K562 (cell line): ENCODE data around the gene CCL4L2. TPM values are rescaled to one million over a fixed set of nuclear protein-coding genes. Genes with fewer than 3 reads are reported as not detected.
"Not testable (repeated sequence)": the region's sequence is repeated elsewhere in the genome, so short reads cannot be mapped to it uniquely, and the experiment has no call there.

Source experiments
- ATAC-seq: fragments of 200-7000 bp; cut with Tn5 transposase; 3 replicates; pipeline ENCODE4 v1.9.1; 2020; ENCODE audit warnings: moderate library complexity
- BruUV-seq: library from RNA; stranded (reverse); fragments of 400-500 nt; replicated peaks from 2 replicates; lab custom pipeline; 2021; lab: Mats Ljungman, UMichigan
- CTCF ChIA-PET: fragments of 300-600 bp; formaldehyde crosslinking; extraction: SDS; loops from one replicate; lab custom pipeline; 2021; ENCODE audit warnings: low intra/inter-chr PET ratio; lab: Yijun Ruan, JAX
- POLR2A ChIA-PET: fragments of 300-600, 350-650 bp; sonication (Branson Sonifier 250); formaldehyde crosslinking; extraction: SDS; loops from one replicate; lab custom pipeline; 2021; ENCODE audit warnings: antibody characterized with exemption, inconsistent platforms; lab: Yijun Ruan, JAX
- DNase-seq, 4 experiments: peaks; one replicate each; pipeline versions ENCODE4 v3.0.0 to v3.0.0-alpha.2; 2011 to 2018; ENCODE audit warnings: low spot score in 3 of 4, mixed read lengths in 3 of 4; ENCODE audit errors: extremely low read depth in 1 of 4
- FAIRE-seq: peaks from 2 replicates; lab custom pipeline; 2011; peaks lifted over from hg19 to GRCh38; lab: Jason Lieb, UNC
- H2AFZ ChIP-seq: 2 replicates; pipeline ENCODE4 v1.6.0; 2011; ENCODE audit warnings: low read depth, low read length, control low read depth, inconsistent platforms
- H3K27ac ChIP-seq: fragments of 200-600 bp; 3 replicates; pipeline ENCODE4 v1.8.0; 2011; ENCODE audit warnings: low read depth, mild to moderate bottlenecking, control low read depth, inconsistent platforms, low read length, moderate library complexity, mixed read lengths; ENCODE audit errors: extremely low read depth
- H3K27me3 ChIP-seq, 2 experiments: fragments of 300-600 bp in 1 of 2; 2 replicates in 1 of 2; 3 replicates in 1 of 2; pipeline versions ENCODE4 v1.6.0 to v1.8.0; 2011; ENCODE audit warnings: inconsistent platforms in 2 of 2, low read length in 2 of 2, mild to moderate bottlenecking in 1 of 2, mixed read lengths in 1 of 2, moderate library complexity in 1 of 2; ENCODE audit not compliant: control insufficient read depth in 2 of 2, insufficient read depth in 2 of 2
- H3K36me3 ChIP-seq: fragments of 300-600 bp; 3 replicates; pipeline ENCODE4 v1.8.0; 2011; ENCODE audit warnings: mild to moderate bottlenecking, low read length, inconsistent platforms; ENCODE audit not compliant: control insufficient read depth, insufficient read depth
- H3K4me1 ChIP-seq, 2 experiments: fragments of 200-600 bp in 1 of 2; replicated peaks in 1 of 2; 2 replicates in 1 of 2; 3 replicates in 1 of 2; pipeline versions ENCODE4 v1.5.1 to v1.8.0; 2011; ENCODE audit warnings: inconsistent platforms in 2 of 2, low read length in 2 of 2, mild to moderate bottlenecking in 1 of 2, mixed read lengths in 1 of 2, moderate library complexity in 1 of 2; ENCODE audit not compliant: control insufficient read depth in 2 of 2, insufficient read depth in 2 of 2
- H3K4me2 ChIP-seq: 2 replicates; pipeline ENCODE4 v1.6.1; 2011; ENCODE audit warnings: low read length, control low read depth, inconsistent platforms, mixed read lengths; ENCODE audit not compliant: insufficient read depth
- H3K4me3 ChIP-seq: fragments of 200-600 bp; sonication (generic), shearing (Covaris generic); 2 replicates; pipeline ENCODE4 v1.5.1; 2016; ENCODE audit warnings: control low read depth, inconsistent platforms
- H3K79me2 ChIP-seq: fragments of 200-600 bp; 3 replicates; pipeline ENCODE4 v1.8.0; 2011; ENCODE audit warnings: low read length, inconsistent platforms; ENCODE audit not compliant: control insufficient read depth, insufficient read depth
- H3K9ac ChIP-seq, 2 experiments: 2 replicates each; pipeline versions ENCODE4 v1.6.0 to v1.6.1; 2011; ENCODE audit warnings: low read depth in 2 of 2, low read length in 2 of 2, control low read depth in 1 of 2, inconsistent platforms in 1 of 2, mild to moderate bottlenecking in 1 of 2, mixed read lengths in 1 of 2; ENCODE audit not compliant: insufficient read depth in 1 of 2
- H3K9me1 ChIP-seq: one replicate; pipeline ENCODE4 v1.6.0; 2011; ENCODE audit warnings: inconsistent platforms, mild to moderate bottlenecking, low read length, moderate library complexity; ENCODE audit not compliant: control insufficient read depth, insufficient read depth
- H3K9me3 ChIP-seq: replicated peaks from 2 replicates; pipeline ENCODE4 v1.5.1; 2011; ENCODE audit warnings: low read depth, low read length, inconsistent platforms; ENCODE audit not compliant: control insufficient read depth, insufficient read depth
- H4K20me1 ChIP-seq: replicated peaks from 2 replicates; pipeline ENCODE4 v1.6.1; 2011; ENCODE audit warnings: low read length, inconsistent platforms, mixed read lengths; ENCODE audit not compliant: control insufficient read depth, insufficient read depth
- EHMT2 ChIP-seq: fragments of 450-650 bp; IDR thresholded peaks from 2 replicates; pipeline ENCODE4 v1.6.1; 2018; ENCODE audit warnings: antibody characterized with exemption
- VEZF1 ChIP-seq: fragments of 200-800 bp; sonication (Bioruptor generic); IDR thresholded peaks from 2 replicates; pipeline ENCODE4 v1.6.1; 2017; ENCODE audit warnings: missing genetic modification characterization, missing compliant biosample characterization
- ZNF764 ChIP-seq: fragments of 250-450 bp; sonication (Bioruptor Pico); IDR thresholded peaks from 2 replicates; pipeline ENCODE4 v1.4.0; 2020; ENCODE audit warnings: low read depth, mild to moderate bottlenecking, moderate library complexity
- WGBS: fragments of 100-300 bp; shearing (Covaris generic); methylation state at CpG from one replicate; pipeline ENCODE4 v1.1.6; 2016; ENCODE audit warnings: low coverage, mixed read lengths; ENCODE audit not compliant: insufficient coverage; ENCODE audit errors: missing lambda C conversion rate; 5-methylcytosine and 5-hydroxymethylcytosine counted together
- in situ Hi-C: fragments of 300-500 bp; cut with MboI; formaldehyde crosslinking; loops from 4 replicates; pipeline ENCODE4 v1.15.0; 2018; ENCODE audit warnings: inconsistent platforms, mixed read lengths
- intact Hi-C: fragments of 100-400 bp; cut with micrococcal nuclease; formaldehyde crosslinking; loops from 2 replicates; pipeline ENCODE4 v1.14.2; 2022
- polyA plus RNA-seq, 8 experiments: library from polyadenylated mRNA; depleted of rRNA in 4 of 8; stranded (reverse) in 5 of 8; unstranded in 3 of 8; fragments of >200 nt; fragmentation: Nextera tagmentation in 2 of 8; fragmentation: Illumina TruSeq in 1 of 8; extraction: Ambion mirVana in 2 of 8; extraction: Trizol in 1 of 8; gene quantifications; 2 replicates each; pipeline versions ENCODE4 v1.2.1 to v1.2.3, GENCODE V29; 2011 to 2014; ENCODE audit warnings: inconsistent platforms in 1 of 8, missing spikeins in 1 of 8
- total RNA-seq, 7 experiments: library from RNA; depleted of rRNA in 6 of 7; stranded (reverse); fragments of >200 nt in 6 of 7; fragmentation: Illumina TruSeq in 2 of 7; extraction: Trizol in 2 of 7; gene quantifications; 2 replicates each; pipeline versions ENCODE4 v1.2.1 to v1.2.3, GENCODE V29; 2011 to 2021; ENCODE audit warnings: low replicate concordance in 1 of 7

The CCL4L2 gene
- total and polyA plus RNA-seq, 9 of the 15 experiments (the other 6 are each of a cell fraction or from before 2014, with no cell fraction given): 0.11 to 0.51 (median 0.38) TPM; not detected in 6

DNA sequence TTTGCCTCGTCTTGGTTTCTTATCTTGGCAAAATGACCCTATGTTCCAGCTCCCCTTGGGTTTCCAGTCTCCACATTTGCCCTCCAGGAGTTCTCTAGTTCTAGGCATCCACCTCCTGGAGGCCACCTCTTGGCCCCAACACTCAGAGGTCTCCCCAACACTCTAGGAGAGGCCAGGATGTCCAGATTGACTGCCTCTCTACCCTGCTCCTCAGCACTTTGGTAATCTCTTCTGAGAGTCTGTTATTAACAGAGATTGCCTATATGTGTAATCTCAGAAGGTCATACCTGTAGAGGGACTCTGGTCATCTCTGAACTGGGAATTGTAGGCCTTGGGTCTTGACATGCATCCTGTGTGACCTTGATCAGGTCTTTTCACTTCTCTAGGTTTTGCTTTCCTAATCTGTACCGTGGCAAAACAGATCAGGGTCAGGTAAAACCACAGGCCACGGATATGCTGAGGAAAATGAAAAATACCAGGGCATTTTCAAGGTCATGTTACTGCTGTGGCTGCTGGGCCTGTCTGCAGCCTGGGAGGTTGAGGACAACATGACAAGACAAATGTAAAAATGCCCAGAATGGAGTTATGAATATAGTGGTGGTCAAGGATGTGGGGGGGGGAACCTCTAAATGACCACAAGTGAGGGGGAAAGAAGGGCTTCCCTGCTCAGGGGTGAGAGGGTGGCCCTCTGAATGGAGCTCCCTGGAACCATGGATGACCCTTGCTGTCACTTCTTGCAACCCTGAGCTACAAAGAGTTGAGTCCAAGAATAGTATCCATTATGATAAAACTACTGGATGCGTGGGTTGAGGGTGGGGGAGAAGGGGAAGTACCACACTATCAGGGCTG lies 5.0 kb upstream of the CCL4L2 start:
- Histone ChIP-seq H3K27ac (no peak overlapping the region), H3K4me3 (no peak overlapping the region), H3K36me3 (no peaks in the 10 kb centered on the region), H3K4me2 (no peak overlapping the region), H3K4me1 (no peaks in the 10 kb centered on the region; a peak in 1 of 5 replicates), H4K20me1 (no peaks in the 10 kb centered on the region), H3K9me3 (no peaks in the 10 kb centered on the region), H3K9ac (no peak overlapping the region), H2AFZ (no peak overlapping the region), H3K27me3 (peaks cover 0 to 6% of the 10 kb centered on the region in 2 experiments; a peak in 2 of 5 replicates), H3K9me1 (no peaks in the 10 kb centered on the region), H3K79me2 (no peaks in the 10 kb centered on the region)
- intact Hi-C loops: no loop called here
- WGBS: 2% methylated on average over 4 of the region's 4 CpGs
- TF ChIP-seq VEZF1 (CRISPR knock-in tag) (peak; percentile 26; the same call in 1 of the 2 replicates), ZNF764 (CRISPR knock-in tag) (no peak), EHMT2 (no peak)
- DNase-seq (no peak), ATAC-seq (no peak), FAIRE-seq (no peak)
- no TSS peak for BruUV-seq
- ChIA-PET CTCF (no interaction called here), POLR2A (interaction anchor here (1.1 kb wide), 1 partner anchor 13 kb away, joined by 3 read pairs; no protein-coding TSS in a partner anchor)
- in situ Hi-C loops: loop anchor here (25.0 kb wide), 2 partner anchors 156 to 1956 kb away; no protein-coding TSS in a partner anchor

DNA sequence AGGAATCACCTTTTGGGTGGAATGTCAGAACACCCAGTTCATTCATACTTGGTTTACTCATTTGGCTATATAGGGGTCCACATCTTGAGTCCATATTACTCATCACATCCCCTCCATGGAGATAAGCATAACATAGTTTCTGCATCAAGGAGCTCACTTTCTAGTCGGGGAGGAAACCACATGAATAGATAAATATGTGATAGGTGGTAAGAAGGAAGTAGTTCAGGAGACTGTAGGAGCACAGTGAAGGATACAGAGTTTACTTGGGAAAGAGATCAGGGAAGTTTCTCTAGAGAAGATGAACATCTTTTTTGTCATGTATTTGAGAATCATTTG lies 4.4 kb upstream of the CCL4L2 start:
- H2AFZ ChIP-seq, H3K9me1 ChIP-seq, H3K79me2 ChIP-seq, CTCF ChIA-PET, DNase-seq, FAIRE-seq, H4K20me1 ChIP-seq, H3K9me3 ChIP-seq, BruUV-seq, H3K4me1 ChIP-seq, H3K9ac ChIP-seq, H3K4me3 ChIP-seq, ATAC-seq, H3K27ac ChIP-seq, intact Hi-C loops, H3K4me2 ChIP-seq, H3K27me3 ChIP-seq, H3K36me3 ChIP-seq: not testable (repeated sequence)
- in situ Hi-C loops: loop anchor here (25.0 kb wide), 2 partner anchors 156 to 1956 kb away; no protein-coding TSS in a partner anchor
- POLR2A ChIA-PET: interaction anchor here (1.1 kb wide), 1 partner anchor 14 kb away, joined by 3 read pairs; no protein-coding TSS in a partner anchor
- 5% methylated on average over 1 of the region's 1 CpG for WGBS

DNA sequence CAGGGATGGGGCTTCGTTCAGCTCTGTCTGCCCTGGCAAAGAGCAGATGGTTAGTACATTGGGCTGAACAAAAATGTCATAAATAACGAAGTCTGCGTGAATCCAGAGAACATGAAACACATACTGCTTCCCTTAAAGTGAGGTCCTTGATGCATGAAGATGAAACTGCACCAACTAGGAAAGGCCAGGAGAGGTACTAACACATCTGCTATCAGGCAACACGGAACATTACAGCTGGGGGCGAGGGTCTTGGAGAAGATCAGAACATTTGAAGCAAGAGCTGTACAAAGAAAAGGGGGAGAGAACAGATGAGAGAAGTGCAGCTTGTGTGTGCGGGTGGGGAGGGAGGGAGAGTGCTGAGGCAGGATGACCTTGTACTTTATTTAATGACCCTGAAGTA lies 3.5 kb upstream of the CCL4L2 start:
- H3K4me2 ChIP-seq, H3K4me3 ChIP-seq, H3K36me3 ChIP-seq, H3K9ac ChIP-seq, H3K79me2 ChIP-seq, H3K9me3 ChIP-seq, H3K27ac ChIP-seq, POLR2A ChIA-PET, H4K20me1 ChIP-seq, H3K4me1 ChIP-seq, H2AFZ ChIP-seq, CTCF ChIA-PET, BruUV-seq, FAIRE-seq, H3K27me3 ChIP-seq, DNase-seq, ATAC-seq, H3K9me1 ChIP-seq, intact Hi-C loops: not testable (repeated sequence)
- 0% methylated on average over 5 of the region's 6 CpGs for WGBS
- in situ Hi-C loops: loop anchor here (25.0 kb wide), 2 partner anchors 155 to 1955 kb away; no protein-coding TSS in a partner anchor
